ENCODE data around the gene GRID1. TPM values are rescaled to one million over a fixed set of nuclear protein-coding genes. Genes with fewer than 3 reads are reported as not detected.

Gene GRID1
- total and polyA plus RNA-seq, 10 donors: 0.06 to 0.42 (median 0.15) TPM; not detected in 4

DNA sequence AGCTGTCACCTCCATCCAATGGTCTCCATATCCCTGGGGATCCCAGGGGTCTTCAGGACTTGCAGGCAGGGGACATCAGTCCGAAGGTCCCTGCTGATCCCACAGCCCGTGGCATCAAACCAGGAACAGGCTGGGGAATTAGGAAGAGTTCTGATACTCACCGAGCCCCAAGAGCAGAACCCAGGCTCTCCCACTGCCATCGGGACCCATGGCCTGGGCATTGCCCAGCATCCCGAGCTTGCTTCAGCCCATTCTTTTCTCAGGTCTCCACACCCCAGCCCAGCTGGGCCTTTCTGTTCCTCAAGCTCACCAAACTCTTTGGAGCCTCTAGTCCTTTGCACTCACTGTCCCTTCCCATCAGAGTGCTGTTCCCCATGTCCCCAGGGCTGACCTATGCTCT lies 280.9 kb downstream of the GRID1 start:
- no peaks in the 10 kb centered on the region for H3K36me3 ChIP-seq
- H3K9me3 ChIP-seq: no peaks in the 10 kb centered on the region
- intact Hi-C loops (cut with DNase I; ENCODE audit: low total_unique reads): no loop called here
- H3K4me1 ChIP-seq: no peaks in the 10 kb centered on the region
- TF ChIP-seq, protein P1, sequence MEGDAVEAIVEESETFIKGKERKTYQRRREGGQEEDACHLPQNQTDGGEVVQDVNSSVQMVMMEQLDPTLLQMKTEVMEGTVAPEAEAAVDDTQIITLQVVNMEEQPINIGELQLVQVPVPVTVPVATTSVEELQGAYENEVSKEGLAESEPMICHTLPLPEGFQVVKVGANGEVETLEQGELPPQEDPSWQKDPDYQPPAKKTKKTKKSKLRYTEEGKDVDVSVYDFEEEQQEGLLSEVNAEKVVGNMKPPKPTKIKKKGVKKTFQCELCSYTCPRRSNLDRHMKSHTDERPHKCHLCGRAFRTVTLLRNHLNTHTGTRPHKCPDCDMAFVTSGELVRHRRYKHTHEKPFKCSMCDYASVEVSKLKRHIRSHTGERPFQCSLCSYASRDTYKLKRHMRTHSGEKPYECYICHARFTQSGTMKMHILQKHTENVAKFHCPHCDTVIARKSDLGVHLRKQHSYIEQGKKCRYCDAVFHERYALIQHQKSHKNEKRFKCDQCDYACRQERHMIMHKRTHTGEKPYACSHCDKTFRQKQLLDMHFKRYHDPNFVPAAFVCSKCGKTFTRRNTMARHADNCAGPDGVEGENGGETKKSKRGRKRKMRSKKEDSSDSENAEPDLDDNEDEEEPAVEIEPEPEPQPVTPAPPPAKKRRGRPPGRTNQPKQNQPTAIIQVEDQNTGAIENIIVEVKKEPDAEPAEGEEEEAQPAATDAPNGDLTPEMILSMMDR (IDR thresholded peaks at IDR 0.05 in 8 of 11, conservative IDR thresholded peaks at IDR 0.05 in 3 of 11): no peak
- TF ChIP-seq POLR2A (IDR thresholded peaks at IDR 0.05) (no peak), POLR2AphosphoS5 (IDR thresholded peaks at IDR 0.05) (no peak)
- peaks cover 0 to 81% (median 0%) of the 10 kb centered on the region in 7 donors for H3K27me3 ChIP-seq (replicated peaks in 1 of 7)
- peak; percentile 35 for DNase-seq
- 75 to 92% (median 80%) methylated on average over 4 to 5 of the region's 5 CpGs for WGBS, 5 donors
- H3K27ac ChIP-seq: no peak overlapping the region
- H3K4me3 ChIP-seq: no peak overlapping the region

DNA sequence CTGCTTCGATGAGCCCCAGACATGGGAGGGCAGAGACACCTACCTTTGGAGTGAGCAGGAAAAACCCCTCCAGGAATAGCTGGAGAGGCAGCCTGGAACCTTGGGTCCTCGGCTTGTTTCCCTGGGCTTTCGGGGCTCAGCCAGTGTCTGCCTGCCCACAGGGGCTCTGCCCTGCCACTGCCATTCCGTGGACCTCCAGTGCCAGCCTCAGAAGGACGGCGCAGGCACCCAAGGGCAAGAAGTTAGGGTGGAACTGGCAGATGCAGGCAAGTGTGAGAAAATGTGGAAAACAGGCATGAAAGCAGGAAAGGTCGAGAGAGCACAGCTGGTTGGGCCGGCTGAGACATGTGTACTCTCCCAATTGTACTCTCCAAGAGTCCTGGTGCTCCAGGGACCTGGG lies 281.5 kb downstream of the GRID1 start:
- WGBS, 5 donors: 73 to 89% (median 84%) methylated on average over 8 of the region's 8 CpGs
- peak; percentile 66 for DNase-seq
- no peaks in the 10 kb centered on the region for H3K9me3 ChIP-seq
- TF ChIP-seq, protein P1 (IDR thresholded peaks at IDR 0.05 in 8 of 11, conservative IDR thresholded peaks at IDR 0.05 in 3 of 11): no peak
- TF ChIP-seq POLR2A (IDR thresholded peaks at IDR 0.05) (no peak), POLR2AphosphoS5 (IDR thresholded peaks at IDR 0.05) (no peak)
- no peak overlapping the region for H3K27ac ChIP-seq
- H3K4me3 ChIP-seq: no peak overlapping the region
- H3K4me1 ChIP-seq: no peaks in the 10 kb centered on the region
- H3K36me3 ChIP-seq: no peaks in the 10 kb centered on the region
- peaks cover 0 to 76% (median 0%) of the 10 kb centered on the region in 7 donors for H3K27me3 ChIP-seq (replicated peaks in 1 of 7)
- intact Hi-C loops (cut with DNase I; ENCODE audit: low total_unique reads): no loop called here

- H3K9me3 ChIP-seq: no peaks in the 10 kb centered on the region
- TF ChIP-seq, protein P1 (IDR thresholded peaks at IDR 0.05 in 8 of 11, conservative IDR thresholded peaks at IDR 0.05 in 3 of 11): no peak
- TF ChIP-seq POLR2AphosphoS5 (IDR thresholded peaks at IDR 0.05) (no peak), POLR2A (IDR thresholded peaks at IDR 0.05) (no peak)
- peaks cover 0 to 70% (median 0%) of the 10 kb centered on the region in 7 donors for H3K27me3 ChIP-seq (replicated peaks in 1 of 7)
- no peaks in the 10 kb centered on the region for H3K4me1 ChIP-seq
- no peak overlapping the region for H3K27ac ChIP-seq
- DNase-seq: no peak
- WGBS, 5 donors: 72 to 81% (median 74%) methylated on average over 3 of the region's 3 CpGs
- no peak overlapping the region for H3K4me3 ChIP-seq
- H3K36me3 ChIP-seq: no peaks in the 10 kb centered on the region
- intact Hi-C loops (cut with DNase I; ENCODE audit: low total_unique reads): no loop called here
These were observed 282.0 kb downstream of the GRID1 start for GRCh38 chr10:86084585-86084984.

GRCh38 chr10:86083664-86084175 lies 282.9 kb downstream of the GRID1 start:
- no peaks in the 10 kb centered on the region for H3K4me1 ChIP-seq
- WGBS, 5 donors: 76 to 86% (median 80%) methylated on average over 9 of the region's 9 CpGs
- no peaks in the 10 kb centered on the region for H3K36me3 ChIP-seq
- intact Hi-C loops (cut with DNase I; ENCODE audit: low total_unique reads): no loop called here
- H3K9me3 ChIP-seq: no peaks in the 10 kb centered on the region
- no peak overlapping the region for H3K27ac ChIP-seq
- TF ChIP-seq POLR2A (IDR thresholded peaks at IDR 0.05) (no peak), POLR2AphosphoS5 (IDR thresholded peaks at IDR 0.05) (no peak)
- TF ChIP-seq, protein P1 (IDR thresholded peaks at IDR 0.05 in 8 of 11, conservative IDR thresholded peaks at IDR 0.05 in 3 of 11): no peak
- DNase-seq: peak; percentile 37
- H3K4me3 ChIP-seq: no peak overlapping the region
- peaks cover 0 to 76% (median 0%) of the 10 kb centered on the region in 7 donors for H3K27me3 ChIP-seq (replicated peaks in 1 of 7)
